NCI-H82 treated with DMSO at 0.1 percent for 48 hours (cell line): ENCODE measurements around the gene PTPN14.
A peak's percentile ranks its signal among the peaks of the same experiment; 100 is the strongest.
"Not testable (repeated sequence)": the region's sequence is repeated elsewhere in the genome, so short reads cannot be mapped to it uniquely, and the experiment has no call there.

Experiments used
- DNase-seq: peaks from one replicate; lab custom pipeline; 2025; ENCODE audit not compliant: unreplicated experiment; lab: John Stamatoyannopoulos, UW

PTPN14 gene

DNA sequence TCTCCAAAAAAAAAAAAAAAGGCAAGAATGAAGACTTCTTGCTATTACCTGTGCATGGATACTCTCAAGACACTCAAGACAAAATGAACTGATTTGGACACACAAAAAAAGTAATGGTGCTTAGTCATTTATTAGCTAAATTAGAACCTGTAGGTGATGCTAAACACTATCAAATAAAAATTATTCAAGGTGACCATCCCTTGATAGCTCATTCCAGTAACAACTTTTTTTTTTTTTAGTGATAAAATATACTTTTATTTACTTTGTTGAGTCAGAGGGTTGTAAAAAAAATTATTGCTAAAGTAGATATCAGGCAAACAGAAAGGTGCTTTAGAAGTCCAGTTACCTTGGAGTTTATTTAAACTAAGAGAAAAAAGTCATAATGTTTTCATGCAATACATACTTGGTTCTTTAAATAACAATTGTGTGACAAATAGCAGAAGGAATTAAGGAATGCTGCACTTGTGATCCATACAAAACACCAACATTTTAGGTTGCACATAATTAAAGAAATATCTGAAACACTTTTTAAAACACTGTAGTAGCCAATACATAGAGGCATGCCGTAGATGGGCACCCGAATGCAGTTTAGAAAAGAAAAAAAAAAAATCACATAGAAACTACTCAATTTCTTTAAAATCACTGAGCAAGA is 69.3 kb downstream of the PTPN14 start:
- DNase-seq, result not testable (repeated sequence)

DNA sequence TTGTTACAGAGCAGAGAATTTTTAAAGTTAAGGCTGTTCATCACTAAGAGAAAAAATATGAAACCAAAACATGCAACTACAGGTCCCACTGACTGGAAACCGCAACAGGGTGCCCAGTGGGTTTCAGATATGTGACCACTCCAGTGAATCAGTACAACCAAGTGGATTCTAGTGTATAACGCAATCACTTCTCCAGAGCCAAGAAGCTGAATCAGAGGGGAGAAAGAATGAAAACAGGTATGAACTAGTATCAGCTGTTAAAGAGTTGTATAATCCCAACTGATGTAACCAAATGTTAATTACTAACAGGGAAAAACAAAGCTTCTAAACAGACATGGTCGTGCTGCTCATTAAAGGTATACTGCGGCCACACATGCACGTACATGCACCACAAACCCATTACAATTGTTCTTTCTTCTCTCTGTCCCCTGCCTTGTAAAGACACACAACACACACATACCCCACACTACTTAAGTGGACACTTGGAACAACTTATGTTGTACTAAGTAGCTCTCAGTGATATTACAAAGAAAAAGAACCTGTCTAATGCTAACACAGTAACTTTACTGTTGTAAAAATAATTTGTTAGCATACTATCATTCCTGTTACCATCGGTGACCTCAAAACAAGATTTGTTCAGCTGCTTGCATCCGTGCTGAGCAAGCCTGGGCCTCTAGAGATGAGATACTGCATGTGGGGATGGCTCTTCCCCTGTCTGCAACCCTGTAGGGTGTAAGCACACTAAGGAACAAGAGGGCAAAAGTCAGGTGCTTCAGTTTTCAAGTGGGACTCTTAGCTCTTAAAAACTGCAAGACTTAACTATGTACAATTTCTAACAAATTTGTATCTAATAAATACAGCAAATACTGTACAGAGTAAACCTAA is 74.2 kb downstream of the PTPN14 start:
- DNase-seq, result no peak

DNA sequence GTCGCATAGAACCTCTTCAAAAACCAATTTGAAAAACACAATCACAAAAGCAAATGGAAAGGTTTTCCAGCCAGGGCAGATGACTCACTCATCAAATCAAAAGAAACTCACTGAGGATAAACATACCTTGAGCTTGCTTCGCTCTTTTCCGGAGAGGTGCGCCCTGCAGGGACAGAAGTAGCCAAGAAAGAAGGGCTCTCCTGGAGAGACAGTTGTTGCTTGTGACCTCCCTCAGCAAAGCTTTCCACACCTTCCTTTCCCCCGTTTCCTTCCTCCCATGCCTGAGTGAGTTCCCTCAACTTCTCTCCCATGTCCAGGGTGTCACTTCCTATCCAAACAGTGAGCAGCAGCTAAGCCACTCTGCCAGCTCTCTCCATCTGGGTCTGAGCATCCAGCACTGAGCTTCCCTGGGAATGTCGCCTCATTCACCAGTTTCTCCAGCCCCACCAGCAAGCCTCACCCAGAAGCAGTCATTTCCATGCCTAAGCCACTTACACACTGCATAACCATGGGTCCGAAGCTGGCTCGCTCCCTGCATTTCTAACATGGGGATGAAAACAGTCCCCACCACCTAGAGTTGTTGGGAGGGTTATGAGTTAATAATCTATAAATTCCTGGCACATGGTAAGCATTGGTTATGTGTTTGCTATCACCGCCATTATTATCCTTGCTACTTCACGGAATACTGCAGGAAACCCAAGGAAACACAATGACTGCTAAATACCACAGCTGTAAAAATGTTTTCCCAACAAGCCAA is 75.0 kb downstream of the PTPN14 start:
- DNase-seq, result no peak

DNA sequence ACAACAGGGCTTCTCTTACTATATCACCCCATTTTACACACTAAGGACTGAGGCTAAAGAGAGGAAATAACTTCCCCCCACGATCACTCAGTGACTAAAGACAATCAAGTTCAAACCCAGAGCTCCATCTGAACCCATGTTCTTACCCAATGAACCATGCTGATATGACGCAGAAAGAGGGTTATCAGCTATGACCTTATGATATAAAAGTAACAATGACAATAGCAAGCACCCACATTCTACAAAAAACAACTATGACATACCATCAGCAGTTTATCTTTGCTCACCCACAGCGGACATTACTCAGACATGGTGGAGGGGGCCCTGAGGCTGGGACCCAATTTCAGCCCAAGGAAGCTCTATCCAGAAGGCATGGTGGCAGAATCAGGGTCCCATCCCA is 75.7 kb downstream of the PTPN14 start:
- no peak for DNase-seq

DNA sequence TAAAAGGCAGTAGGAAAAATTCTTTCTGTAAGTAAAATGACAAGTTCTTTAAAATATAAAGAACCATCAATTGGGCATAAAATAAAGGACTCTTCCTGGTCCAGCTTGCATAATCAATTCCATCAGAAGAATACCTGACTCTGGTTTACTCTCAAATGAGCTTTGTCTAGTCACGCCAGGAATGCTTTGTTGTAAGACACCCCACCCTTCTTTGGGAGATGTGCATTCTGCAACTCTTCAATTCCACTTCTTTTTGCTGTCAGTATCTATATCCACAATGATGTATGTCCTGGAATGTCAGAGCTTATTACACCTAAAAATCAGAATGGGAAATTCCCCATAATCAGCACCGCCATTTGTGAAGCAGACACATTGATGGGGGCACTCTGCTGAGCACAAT is 76.1 kb downstream of the PTPN14 start:
- DNase-seq, result no peak

DNA sequence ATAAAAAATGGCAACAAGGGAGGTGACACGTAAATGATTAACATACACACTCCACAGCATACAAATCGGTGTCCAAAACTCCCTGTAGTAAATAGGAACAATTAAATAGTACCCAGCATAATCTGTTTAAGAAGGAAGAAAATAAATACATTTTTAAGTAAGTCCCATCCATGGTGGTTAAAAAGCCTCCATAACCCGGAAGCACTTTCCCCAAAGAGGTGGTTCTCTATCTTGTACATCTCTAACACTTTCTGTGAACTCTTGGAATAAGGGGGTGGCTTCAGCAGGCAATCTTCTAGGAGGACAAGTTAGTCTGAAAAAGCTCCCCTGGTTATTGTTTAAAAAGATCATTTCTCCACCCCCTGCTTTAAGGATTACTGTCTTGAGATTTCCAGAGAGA is 76.9 kb downstream of the PTPN14 start:
- DNase-seq, result no peak

DNA sequence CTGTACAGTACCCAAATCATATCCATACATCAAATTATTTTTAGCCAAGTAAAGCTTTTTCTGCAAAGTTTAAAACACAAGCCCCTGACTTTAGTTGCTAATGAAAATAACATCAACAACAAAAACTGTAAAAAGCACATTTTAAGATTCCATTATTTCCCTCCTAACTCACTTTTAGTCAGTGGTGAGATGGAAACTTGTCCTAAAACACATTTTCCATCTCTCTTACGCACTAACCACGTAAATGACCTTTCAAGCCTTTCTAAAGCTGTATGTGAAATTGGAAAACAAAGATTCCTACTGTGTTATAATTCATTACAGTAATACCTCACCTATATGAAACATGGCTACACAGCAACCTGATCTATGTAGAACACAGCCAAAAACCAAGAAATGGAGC is 77.5 kb downstream of the PTPN14 start:
- no peak for DNase-seq

DNA sequence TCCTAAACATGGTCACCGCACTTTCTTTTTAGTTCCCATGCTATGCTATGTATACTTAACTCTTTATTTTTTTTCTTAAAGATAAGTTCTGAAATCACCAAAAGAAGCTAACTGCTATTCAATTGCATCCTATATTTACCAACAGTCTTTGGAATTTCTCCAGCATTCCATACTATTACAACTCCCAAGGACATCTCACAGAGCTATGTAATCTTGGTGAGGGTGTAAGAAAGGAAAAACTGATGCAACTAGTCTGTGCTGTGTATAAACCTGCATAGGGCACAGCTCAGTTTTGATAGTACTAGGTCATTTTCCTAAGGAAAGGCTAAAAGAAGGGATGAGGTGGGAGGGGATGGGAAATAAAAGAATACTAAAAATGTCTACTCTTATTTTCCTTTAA is 78.0 kb downstream of the PTPN14 start:
- DNase-seq, result no peak

DNA sequence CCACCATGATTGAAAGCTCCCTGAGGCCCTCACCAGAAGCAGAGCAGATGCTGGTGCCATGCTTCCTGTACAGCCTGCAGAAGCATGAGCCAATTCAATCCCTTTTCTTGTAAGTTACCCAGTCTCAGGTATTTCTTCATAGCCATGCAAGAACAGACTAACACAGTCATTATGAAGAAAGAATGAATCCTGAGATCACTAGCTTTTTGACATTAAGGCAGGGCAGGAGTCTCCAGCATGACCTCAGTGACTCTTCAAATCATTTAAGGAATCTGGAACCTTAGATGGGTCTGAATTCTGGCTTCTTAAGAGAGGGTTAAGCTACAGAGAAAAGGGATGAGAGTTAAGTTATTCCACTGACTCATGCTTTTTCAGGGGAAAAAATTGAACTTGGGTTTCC is 79.0 kb downstream of the PTPN14 start:
- no peak for DNase-seq

DNA sequence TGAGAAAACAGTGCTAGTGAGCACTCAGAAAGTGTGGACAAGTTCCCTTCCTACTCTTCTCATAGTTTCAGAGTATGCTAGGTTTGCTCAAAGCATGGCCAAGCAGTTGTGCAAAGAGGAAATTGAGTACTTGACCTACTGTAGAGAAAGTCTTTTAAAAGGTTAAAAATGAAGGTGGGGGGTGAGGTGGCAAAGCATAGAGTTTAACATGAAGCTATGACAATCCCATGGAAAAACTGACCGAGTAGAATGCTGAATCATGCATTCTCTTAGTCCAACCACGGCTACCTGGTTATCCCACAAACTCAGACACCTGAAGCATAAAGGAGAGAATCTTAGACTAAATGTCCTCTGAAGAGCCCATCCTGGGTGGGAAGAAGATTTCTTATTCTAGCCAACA is 79.9 kb downstream of the PTPN14 start:
- no peak for DNase-seq

DNA sequence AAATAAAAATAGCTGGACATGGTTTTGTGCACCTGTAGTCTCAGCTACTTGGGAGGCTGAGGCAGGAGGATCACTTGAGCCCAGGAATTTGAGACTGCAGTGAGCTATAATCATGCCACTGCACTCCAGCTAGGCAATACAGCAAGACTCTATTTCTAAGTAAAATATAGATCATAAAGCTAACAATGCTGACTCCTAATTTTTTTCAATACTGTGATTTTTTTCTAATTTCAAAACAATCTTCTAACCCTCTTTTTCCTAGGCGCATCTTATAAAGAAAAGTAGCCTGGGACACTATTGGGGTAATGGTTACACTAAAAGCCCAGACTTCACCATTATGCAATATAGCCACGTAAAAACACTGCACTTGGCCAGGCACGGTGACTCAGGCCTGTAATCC is 81.3 kb downstream of the PTPN14 start:
- no peak for DNase-seq

DNA sequence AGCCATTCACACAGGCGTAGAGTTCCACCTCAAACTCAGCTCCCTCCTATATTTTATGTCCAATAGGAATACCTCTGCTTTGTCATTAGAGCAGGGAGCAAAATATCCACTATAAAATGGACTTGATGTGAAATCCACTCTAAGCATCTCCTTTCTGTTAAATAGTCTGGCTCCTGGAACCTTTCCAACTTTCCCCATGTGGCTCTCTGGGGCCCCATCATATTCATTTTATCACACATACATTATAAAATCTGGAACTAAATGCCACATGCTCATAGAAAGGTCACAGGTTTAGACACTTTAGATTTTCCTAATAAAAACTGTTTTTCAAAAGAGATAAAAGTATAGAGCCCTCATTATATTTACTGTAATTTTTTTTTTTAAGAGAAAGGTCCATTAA is 82.1 kb downstream of the PTPN14 start:
- DNase-seq, result peak; percentile 94

DNA sequence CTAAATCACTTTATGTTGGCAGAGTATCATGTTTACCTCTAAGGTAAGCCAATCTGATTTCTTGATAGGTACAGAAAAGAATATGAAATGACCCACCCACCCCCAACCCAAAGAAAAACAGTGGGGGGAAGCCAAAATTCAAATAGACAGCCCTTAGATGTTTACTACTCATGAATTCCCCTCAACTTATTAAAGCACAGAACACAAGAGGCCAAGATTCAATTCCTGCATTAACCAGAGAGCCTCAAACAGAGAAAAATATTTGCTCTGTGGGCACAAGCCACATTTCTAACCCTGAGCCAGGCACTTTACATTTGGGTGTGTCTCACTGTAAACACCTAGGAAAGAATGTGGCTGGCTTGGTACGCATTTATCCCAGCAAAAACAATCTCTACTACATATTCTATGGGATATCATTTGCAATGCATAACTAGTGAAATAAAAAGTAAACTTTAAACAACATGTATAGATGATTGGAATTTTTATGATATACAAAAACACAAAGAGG is 84.3 kb downstream of the PTPN14 start:
- no peak for DNase-seq

DNA sequence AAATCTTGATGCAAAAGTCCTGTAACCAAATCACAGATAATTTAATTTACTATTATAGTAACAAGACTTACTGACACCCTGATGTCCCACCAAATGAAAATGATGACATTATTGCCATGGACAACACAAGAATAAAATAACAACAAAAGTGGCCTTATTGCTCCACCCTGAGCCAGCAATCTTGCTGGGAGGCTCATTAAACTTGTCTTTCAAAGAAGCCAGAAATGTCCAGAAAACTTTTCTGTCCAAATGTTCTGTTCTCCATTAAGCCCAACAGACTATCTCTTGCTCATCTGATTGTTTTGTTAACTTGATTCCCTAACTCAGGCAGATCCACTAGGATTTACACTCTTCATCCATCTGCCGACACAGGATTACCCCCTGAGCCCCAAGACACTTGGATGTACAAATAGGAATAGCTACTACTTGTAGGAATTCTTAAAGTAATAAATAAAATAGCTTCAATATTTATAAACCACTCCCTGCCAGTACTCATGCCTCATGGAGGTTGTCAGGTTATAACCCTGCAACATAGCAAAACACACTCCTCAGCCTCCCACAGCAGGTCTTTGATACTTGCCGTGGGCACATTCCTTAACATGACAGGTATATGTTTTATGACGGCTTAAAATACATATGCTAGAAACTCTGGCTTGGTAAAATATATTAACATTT is 84.9 kb downstream of the PTPN14 start:
- DNase-seq, result peak; percentile 86

DNA sequence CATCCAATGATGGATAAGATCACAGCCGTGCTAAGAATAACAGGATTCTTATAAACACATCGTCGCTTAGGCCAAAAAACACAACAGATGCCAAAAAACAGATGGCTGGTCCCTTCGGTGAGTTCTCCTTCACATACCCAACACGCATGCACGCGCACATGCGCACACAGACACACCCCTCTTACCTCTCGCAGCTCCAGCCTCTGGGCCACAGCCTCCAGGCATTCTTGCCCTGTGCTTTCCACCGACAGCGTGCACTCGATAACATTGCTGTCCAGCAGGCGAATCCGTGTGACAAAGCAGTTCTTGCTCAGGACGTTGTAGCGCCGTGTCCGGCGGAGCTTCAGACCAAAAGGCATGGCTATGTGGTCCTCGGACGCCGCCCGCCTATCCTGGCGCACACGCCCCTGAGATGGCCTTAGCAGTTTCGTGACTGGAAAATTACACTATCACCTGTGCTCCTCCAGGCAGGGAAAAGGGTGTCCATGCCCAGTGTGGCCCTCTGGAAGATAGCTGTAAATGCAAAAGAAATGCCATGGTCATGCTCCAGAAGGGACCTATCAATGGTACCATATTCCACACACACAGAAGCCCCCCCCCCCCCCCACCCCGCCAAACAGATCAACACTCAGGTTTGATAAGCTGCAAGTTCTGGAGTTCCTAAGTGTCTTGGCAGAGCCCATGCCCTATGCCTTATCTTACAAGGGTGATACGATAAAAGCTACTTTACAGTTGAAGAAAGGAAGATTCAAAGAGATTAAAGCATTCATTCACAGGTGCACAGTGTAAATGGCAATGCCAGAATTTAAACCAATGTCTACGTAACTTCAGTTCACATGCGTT is 86.7 kb downstream of the PTPN14 start:
- DNase-seq, result peak; percentile 99

DNA sequence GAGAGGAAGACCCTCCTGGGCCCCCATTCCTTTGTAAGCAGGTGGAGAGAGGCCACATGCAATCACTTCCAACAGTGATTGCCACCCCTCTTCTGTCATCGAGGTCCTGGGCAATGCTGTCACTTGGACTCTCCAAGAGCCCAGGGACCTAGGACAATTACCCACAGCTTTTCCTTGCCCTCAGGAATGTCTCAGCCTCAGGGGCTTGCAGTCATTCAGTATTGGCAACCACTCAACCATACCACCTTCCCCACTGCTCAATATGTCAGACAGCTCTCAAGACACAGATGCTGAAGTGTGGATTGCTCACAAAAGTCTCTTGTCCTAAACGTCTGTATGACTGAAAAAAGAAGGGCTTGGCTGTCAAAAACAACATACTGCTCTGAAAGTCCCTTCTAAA is 87.8 kb downstream of the PTPN14 start:
- DNase-seq, result no peak

DNA sequence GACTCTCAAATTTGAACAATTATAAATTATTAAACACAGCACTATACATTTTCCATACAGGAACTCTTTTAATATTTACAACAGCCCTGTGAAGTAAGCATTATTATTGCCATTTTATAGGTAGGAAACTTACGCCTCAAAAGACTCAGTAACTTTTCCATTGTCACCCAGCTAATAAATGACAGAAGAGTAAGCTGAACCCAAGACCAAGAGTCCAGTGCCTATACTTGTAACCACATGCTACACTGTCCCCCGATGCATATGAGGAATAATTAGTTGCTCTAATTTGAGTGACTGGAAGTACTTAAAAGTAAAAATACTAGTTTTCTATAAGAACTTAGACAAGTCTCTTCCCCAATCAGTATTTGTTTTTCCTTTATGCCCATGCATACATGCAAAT is 88.5 kb downstream of the PTPN14 start:
- no peak for DNase-seq

DNA sequence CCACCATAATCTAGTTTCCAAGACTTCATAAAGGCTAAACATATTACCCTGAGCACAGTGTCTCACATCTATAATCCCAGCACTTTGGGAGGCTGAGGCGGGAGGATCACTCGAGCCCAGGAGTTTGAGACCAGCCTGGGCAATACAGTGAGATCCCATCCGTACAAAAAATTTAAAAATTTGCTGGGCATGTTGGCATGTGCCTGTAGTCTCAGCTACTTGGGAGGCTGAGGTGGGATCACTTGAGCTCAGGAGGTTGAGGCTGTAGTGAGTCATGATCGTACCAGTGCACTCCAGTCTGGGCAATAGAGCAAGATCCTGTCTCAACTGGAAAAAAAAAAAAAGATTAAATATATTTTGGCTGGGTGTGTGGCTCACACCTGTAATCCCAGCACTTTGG is 90.1 kb downstream of the PTPN14 start:
- DNase-seq, result no peak

DNA sequence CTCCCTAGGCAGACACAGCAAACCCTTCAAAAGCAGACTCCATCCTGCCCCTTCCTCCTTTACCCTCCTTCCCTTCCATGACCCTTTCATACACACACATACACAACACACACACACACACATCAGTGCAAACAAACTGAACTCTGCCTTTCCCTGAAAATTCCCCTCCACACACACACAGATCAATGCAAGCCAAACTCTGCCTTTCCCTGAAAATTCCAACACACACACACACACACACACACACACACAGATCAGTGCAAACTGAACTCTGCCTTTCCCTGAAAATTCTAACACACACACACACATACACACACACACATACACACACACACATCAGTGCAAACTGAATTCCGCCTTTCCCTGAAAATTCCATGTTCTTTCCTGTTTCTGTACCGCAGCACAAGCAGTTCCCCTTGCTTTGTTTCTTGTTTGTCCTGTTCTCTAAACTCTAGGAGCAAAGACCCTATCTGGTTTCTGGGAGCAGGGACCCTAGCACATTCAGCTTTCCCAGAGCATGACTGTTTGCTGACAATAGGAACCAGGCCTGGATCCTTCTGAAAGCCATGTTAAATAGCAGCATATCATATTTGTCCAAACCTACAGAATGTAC is 91.0 kb downstream of the PTPN14 start:
- DNase-seq, result no peak

DNA sequence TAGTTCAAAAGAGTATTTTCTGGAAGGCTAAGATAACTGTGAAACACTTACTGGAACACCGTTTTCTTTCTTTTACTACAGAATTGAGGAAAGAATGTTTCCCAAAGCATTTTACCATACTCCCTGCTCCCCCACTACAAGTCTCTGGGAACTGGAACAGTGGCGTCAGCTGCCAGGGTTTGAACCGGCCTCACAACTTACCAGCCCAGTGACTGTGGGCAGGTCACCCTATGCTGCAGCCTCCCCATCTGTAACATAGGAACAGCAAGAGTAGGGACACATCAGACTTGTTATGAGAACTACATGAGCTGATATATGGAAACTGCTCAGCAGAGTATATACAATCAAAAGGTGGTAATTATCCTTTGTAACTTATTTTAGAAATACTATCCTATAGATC is 91.5 kb downstream of the PTPN14 start:
- DNase-seq, result no peak
